Kidney (tissue), 14 donors: Measurements from ENCODE around the gene CCNK. TPM values are rescaled to one million over a fixed set of nuclear protein-coding genes. Genes with fewer than 3 reads are reported as not detected.

ENCODE experiments used
- DNase-seq, 5 donors: peaks; one replicate each; pipeline ENCODE4 v3.0.0-alpha.2; 2013 to 2020
- FAIRE-seq: peaks from 2 replicates; lab custom pipeline; 2012; peaks lifted over from hg19 to GRCh38; lab: Jason Lieb, UNC
- H3K27ac ChIP-seq, 2 donors: one replicate each; pipeline ENCODE4 v1.7.0; 2013; ENCODE audit warnings: low read depth in 2 of 2, low read length in 2 of 2, inconsistent platforms in 1 of 2
- H3K27me3 ChIP-seq: one replicate; pipeline ENCODE4 v1.7.1; 2013; ENCODE audit warnings: low read length, inconsistent platforms; ENCODE audit not compliant: control insufficient read depth, insufficient read depth
- H3K36me3 ChIP-seq, 3 donors: one replicate each; pipeline versions ENCODE4 v1.7.0 to v1.7.1; 2013; ENCODE audit warnings: low read length in 3 of 3, control low read depth in 1 of 3, inconsistent platforms in 1 of 3; ENCODE audit not compliant: insufficient read depth in 3 of 3, control insufficient read depth in 2 of 3
- H3K4me1 ChIP-seq, 3 donors: one replicate each; pipeline versions ENCODE4 v1.7.0 to v1.7.1; 2013; ENCODE audit warnings: low read length in 3 of 3, inconsistent platforms in 1 of 3, low read depth in 1 of 3; ENCODE audit not compliant: control insufficient read depth in 2 of 3, insufficient read depth in 2 of 3
- H3K4me3 ChIP-seq, 3 donors: one replicate each; pipeline versions ENCODE4 v1.7.0 to v1.8.1; 2013; ENCODE audit warnings: low read length in 3 of 3, control low read depth in 1 of 3, inconsistent platforms in 1 of 3
- H3K9ac ChIP-seq, 3 donors: one replicate each; pipeline versions ENCODE4 v1.7.0 to v1.7.1; 2013; ENCODE audit warnings: low read length in 3 of 3, control low read depth in 1 of 3, inconsistent platforms in 1 of 3
- H3K9me3 ChIP-seq, 3 donors: one replicate each; pipeline versions ENCODE4 v1.7.0 to v1.7.1; 2013; ENCODE audit warnings: low read length in 3 of 3, control low read depth in 1 of 3, inconsistent platforms in 1 of 3; ENCODE audit not compliant: control insufficient read depth in 2 of 3, insufficient read depth in 1 of 3
- CTCF ChIP-seq: IDR thresholded peaks from 3 replicates; pipeline ENCODE4 v1.5.1; 2012; ENCODE audit warnings: mild to moderate bottlenecking, moderate library complexity, borderline replicate concordance; ENCODE audit not compliant: insufficient read depth; ENCODE audit errors: extremely low read depth
- intact Hi-C: fragments of 100-400 bp; cut with DNase I; formaldehyde crosslinking; loops from one replicate; pipeline ENCODE4 v1.11.1; 2022
- polyA plus RNA-seq: library from polyadenylated mRNA; stranded (reverse); fragments of 350-450 nt; fragmentation: Illumina TruSeq; extraction: RNeasy Lipid Tissue Mini Kit (QIAGEN cat#74804); gene quantifications from one replicate; pipeline ENCODE4 v1.2.3, GENCODE V29; 2014; ENCODE audit warnings: low read depth, low replicate concordance; ENCODE audit not compliant: insufficient read depth
- total RNA-seq: library from RNA; stranded (reverse); fragmentation: NEBNext Ultra II Directional; extraction: Animal tissue kit (Norgen Biotek cat#: 25700); gene quantifications from one replicate; pipeline ENCODE4 v1.2.1, GENCODE V29; 2021
- donor health status: control.
- donor health status: control.
- donor health status: control.
- donor health status: control.
- donor health status: control.
- donor health status: DM: yes; HTN: yes; CAD: no.
- donor health status: Normal renal cell carcinoma (clear cell type).

CCNK gene
- total and polyA plus RNA-seq, 2 donors from 2014 or later, result 12.8 to 40.6 TPM

GRCh38 chr14:99440278-99440677 is 40.9 kb upstream of the CCNK start:
- H3K36me3 ChIP-seq, result peaks cover 0 to 37% (median 11%) of the 10 kb centered on the region in 3 donors
- no peak overlapping the region for H3K27ac ChIP-seq
- no peak for TF ChIP-seq CTCF
- peaks cover 0 to 14% (median 8%) of the 10 kb centered on the region in 3 donors for H3K4me1 ChIP-seq
- H3K9ac ChIP-seq, result no peak overlapping the region
- intact Hi-C loops, result no loop called here
- H3K9me3 ChIP-seq, result no peaks in the 10 kb centered on the region
- H3K4me3 ChIP-seq, result no peak overlapping the region
- no peaks in the 10 kb centered on the region for H3K27me3 ChIP-seq
- DNase-seq (no peak), FAIRE-seq (no peak)

- peaks cover 0 to 14% (median 5%) of the 10 kb centered on the region in 3 donors for H3K4me1 ChIP-seq
- H3K36me3 ChIP-seq, result peaks cover under 1 to 31% (median 10%) of the 10 kb centered on the region in 3 donors
- intact Hi-C loops, result no loop called here
- no peak for TF ChIP-seq CTCF
- FAIRE-seq (no peak), DNase-seq (no peak)
- H3K4me3 ChIP-seq, result no peak overlapping the region
- H3K9ac ChIP-seq, result no peak overlapping the region
- no peak overlapping the region for H3K27ac ChIP-seq
- no peaks in the 10 kb centered on the region for H3K27me3 ChIP-seq
- H3K9me3 ChIP-seq, result no peaks in the 10 kb centered on the region
These were observed 39.9 kb upstream of the CCNK start for GRCh38 chr14:99441157-99441870.

GRCh38 chr14:99441918-99442317 is 39.3 kb upstream of the CCNK start:
- Histone ChIP-seq H3K36me3 (peaks cover 3 to 27% (median 11%) of the 10 kb centered on the region in 3 donors), H3K9ac (no peak overlapping the region), H3K9me3 (no peaks in the 10 kb centered on the region), H3K27ac (no peak overlapping the region), H3K4me1 (peaks cover 0 to 9% (median 3%) of the 10 kb centered on the region in 3 donors), H3K27me3 (no peaks in the 10 kb centered on the region), H3K4me3 (no peak overlapping the region)
- intact Hi-C loops, result no loop called here
- DNase-seq (no peak), FAIRE-seq (no peak)
- no peak for TF ChIP-seq CTCF
